Measurements from ENCODE around the gene PIGN. TPM values are rescaled to one million over a fixed set of nuclear protein-coding genes. Genes with fewer than 3 reads are reported as not detected.

PIGN gene
- total RNA-seq, 2 donors from 2014 or later: 18.6 to 23.7 TPM

GRCh38 chr18:62131301-62131909 lies 55.5 kb downstream of the PIGN start:
- no peak for DNase-seq (ENCODE audit: low spot score)
- intact Hi-C loops (cut with DNase I): loop anchor here in 1 of 2 donors (5.0 kb wide), 2 partner anchors 494 to 549 kb away; no protein-coding TSS in a partner anchor

- no peak for DNase-seq (ENCODE audit: low spot score)
- intact Hi-C loops (cut with DNase I): no loop called here
These were observed 58.7 kb downstream of the PIGN start for GRCh38 chr18:62128157-62128556.

GRCh38 chr18:62126737-62127136 lies 60.1 kb downstream of the PIGN start:
- no peak for DNase-seq (ENCODE audit: low spot score)
- intact Hi-C loops (cut with DNase I): no loop called here

GRCh38 chr18:62125702-62126101 lies 61.2 kb downstream of the PIGN start:
- DNase-seq (ENCODE audit: low spot score): no peak
- intact Hi-C loops (cut with DNase I): no loop called here

GRCh38 chr18:62122330-62122729 lies 64.5 kb downstream of the PIGN start:
- DNase-seq (ENCODE audit: low spot score): no peak
- intact Hi-C loops (cut with DNase I): no loop called here

GRCh38 chr18:62119884-62120283 lies 67.0 kb downstream of the PIGN start:
- no peak for DNase-seq (ENCODE audit: low spot score)
- intact Hi-C loops (cut with DNase I): no loop called here

GRCh38 chr18:62118328-62118727 lies 68.5 kb downstream of the PIGN start:
- intact Hi-C loops (cut with DNase I): no loop called here
- DNase-seq (ENCODE audit: low spot score): no peak

- DNase-seq (ENCODE audit: low spot score): no peak
- intact Hi-C loops (cut with DNase I): no loop called here
These were observed 77.2 kb downstream of the PIGN start for GRCh38 chr18:62109676-62110075.

GRCh38 chr18:62107881-62108280 lies 79.0 kb downstream of the PIGN start:
- intact Hi-C loops (cut with DNase I): no loop called here
- DNase-seq (ENCODE audit: low spot score): no peak

GRCh38 chr18:62106271-62106670 lies 80.6 kb downstream of the PIGN start:
- intact Hi-C loops (cut with DNase I): no loop called here
- DNase-seq (ENCODE audit: low spot score): no peak

GRCh38 chr18:62105376-62105775 lies 81.5 kb downstream of the PIGN start:
- intact Hi-C loops (cut with DNase I): no loop called here
- DNase-seq (ENCODE audit: low spot score): no peak

GRCh38 chr18:62102221-62102620 lies 84.6 kb downstream of the PIGN start:
- intact Hi-C loops (cut with DNase I): no loop called here
- DNase-seq (ENCODE audit: low spot score): no peak

GRCh38 chr18:62101321-62101721 lies 85.5 kb downstream of the PIGN start:
- DNase-seq (ENCODE audit: low spot score): no peak
- intact Hi-C loops (cut with DNase I): no loop called here

- no peak for DNase-seq (ENCODE audit: low spot score)
- intact Hi-C loops (cut with DNase I): no loop called here
These were observed 87.9 kb downstream of the PIGN start for GRCh38 chr18:62098960-62099359.

- intact Hi-C loops (cut with DNase I): no loop called here
- DNase-seq (ENCODE audit: low spot score): no peak
These were observed 89.2 kb downstream of the PIGN start for GRCh38 chr18:62097698-62098097.

GRCh38 chr18:62091487-62092120 lies 95.3 kb downstream of the PIGN start:
- intact Hi-C loops (cut with DNase I): no loop called here
- no peak for DNase-seq (ENCODE audit: low spot score)

- intact Hi-C loops (cut with DNase I): no loop called here
- no peak for DNase-seq (ENCODE audit: low spot score)
These were observed 97.7 kb downstream of the PIGN start for GRCh38 chr18:62089174-62089573.

GRCh38 chr18:62088156-62088555 lies 98.7 kb downstream of the PIGN start:
- no peak for DNase-seq (ENCODE audit: low spot score)
- intact Hi-C loops (cut with DNase I): no loop called here

GRCh38 chr18:62085756-62086155 lies 101.1 kb downstream of the PIGN start:
- DNase-seq (ENCODE audit: low spot score): no peak
- intact Hi-C loops (cut with DNase I): no loop called here

- DNase-seq (ENCODE audit: low spot score): no peak
- intact Hi-C loops (cut with DNase I): no loop called here
These were observed 105.0 kb downstream of the PIGN start for GRCh38 chr18:62081761-62082294.

GRCh38 chr18:62081248-62081647 lies 105.6 kb downstream of the PIGN start:
- intact Hi-C loops (cut with DNase I): no loop called here
- no peak for DNase-seq (ENCODE audit: low spot score)

Data from posterior vena cava (tissue), 2 donors.